GM21576 (cell line): ENCODE measurements around the gene PKD1.

ENCODE experiments used
- ATAC-seq: cut with Tn5 transposase; IDR thresholded peaks from one replicate; pipeline ENCODE4 v1.9.1; 2021; ENCODE audit warnings: mild to moderate bottlenecking, moderate library complexity; ENCODE audit not compliant: unreplicated experiment

Gene PKD1

DNA sequence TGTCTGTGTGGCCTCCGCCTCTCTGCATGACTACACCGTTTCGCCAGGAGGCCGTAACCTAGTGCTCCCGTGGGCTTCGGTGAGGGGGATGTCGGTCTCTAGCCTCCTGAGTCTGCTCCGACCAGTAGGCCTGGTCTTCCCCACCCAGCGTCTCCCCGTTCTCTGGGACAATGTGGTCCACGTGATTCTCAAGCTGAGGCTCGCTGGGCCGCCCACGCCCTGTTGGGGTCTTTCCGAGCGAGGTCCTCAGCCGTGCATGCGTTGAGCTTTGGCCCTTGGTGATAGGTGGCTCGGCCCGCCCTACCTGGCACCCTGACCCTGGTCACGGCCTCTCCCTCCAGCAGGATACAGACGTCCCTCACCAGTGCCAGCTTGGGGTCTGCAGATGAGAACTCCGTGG lies 57.0 kb downstream of the PKD1 start:
- no peak for ATAC-seq

DNA sequence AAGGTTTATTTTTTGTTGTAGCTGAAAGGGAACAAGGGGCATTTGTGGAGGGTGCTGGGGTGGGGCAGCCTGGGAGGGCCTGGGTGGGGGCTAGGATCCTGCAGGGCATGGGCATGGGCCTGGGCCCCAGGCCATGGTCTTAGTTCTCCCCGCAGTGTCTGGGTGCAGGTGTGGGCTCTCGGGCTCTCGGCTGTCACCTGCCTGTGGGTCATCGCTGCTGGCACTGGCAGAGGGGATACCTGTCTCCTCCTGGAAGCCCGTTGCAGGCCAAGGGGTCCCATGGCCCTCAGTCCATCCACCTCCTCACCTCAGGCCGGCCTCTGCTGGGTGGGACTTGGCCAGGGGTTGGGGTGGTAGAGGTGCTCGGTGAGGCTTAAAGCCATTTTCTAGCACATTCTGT lies 57.6 kb downstream of the PKD1 start:
- ATAC-seq: no peak

DNA sequence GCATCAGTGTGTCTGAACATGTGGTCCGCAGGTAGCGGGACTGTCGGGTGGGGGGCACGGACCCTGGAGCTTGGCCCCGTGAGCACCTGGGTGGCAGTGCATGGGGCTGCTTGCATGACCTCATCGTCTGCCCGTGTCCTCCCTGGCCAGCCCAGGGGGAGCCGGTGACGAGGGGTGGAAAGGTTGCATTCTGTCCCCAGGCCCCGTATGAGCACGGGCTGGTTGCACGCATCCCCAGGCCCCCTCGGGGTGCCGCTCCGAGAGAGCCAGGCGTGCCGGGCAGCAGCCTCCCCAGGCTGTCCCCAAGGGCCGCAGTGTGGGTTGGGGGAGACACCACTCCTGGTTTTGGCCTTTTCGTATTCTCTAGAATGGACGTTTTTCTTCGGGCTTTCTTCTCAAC lies 58.0 kb downstream of the PKD1 start:
- no peak for ATAC-seq

DNA sequence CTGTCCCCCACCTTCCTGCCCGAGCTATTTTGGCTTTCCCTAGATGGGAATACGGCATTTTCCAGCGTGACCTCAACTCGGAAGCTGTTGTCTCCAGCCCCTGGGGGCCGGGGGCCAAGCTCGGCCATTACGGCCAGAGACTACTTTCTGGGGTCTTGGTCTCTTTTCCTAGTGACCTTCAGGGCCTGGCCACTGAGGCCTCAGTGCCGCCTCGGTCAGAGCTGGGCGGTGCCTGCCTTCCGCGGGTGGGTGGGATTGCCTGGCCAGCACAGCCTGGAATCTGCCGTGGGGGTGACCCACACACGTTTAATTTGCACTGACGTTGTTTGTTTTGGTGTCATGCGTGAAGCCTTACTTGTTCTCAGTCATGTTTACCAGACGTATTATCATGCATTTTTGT lies 58.7 kb downstream of the PKD1 start:
- no peak for ATAC-seq

DNA sequence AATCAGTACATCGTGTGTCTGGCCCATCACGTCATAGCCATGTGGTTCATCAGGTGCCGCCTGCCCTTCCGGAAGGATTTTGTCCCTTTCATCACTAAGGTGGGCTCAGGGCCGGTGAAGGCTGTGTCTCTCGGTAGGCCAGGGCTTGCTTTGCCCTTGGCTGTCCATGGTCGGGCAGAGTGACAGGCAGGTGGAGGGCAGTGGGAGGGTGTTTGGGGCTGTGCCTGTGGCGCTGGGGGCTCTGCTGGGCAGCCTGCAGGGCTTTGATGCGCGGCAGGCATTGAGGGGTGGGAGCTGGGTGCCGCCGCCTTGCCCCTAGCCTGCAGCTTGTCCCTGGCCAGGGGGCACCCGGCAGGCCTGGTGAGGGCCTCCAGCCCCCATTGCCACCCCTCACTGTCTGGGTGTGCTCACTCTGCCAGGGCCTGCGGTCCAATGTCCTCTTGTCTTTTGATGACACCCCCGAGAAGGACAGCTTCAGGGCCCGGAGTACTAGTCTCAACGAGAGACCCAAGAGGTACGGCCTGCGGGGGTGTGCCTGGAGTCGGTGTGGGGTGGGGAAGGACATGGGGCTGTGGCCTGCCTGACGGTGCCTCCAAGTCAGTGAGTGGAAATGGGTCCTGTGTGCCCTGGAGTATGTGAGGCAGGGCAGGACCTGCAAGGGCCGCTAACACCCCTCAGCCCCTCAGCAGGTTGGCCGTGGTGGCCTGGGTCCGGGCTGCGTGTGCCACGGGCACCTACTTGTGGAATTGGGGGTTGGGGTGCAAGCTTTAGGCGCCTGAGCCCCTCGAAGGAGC lies 59.4 kb downstream of the PKD1 start:
- ATAC-seq: no peak

DNA sequence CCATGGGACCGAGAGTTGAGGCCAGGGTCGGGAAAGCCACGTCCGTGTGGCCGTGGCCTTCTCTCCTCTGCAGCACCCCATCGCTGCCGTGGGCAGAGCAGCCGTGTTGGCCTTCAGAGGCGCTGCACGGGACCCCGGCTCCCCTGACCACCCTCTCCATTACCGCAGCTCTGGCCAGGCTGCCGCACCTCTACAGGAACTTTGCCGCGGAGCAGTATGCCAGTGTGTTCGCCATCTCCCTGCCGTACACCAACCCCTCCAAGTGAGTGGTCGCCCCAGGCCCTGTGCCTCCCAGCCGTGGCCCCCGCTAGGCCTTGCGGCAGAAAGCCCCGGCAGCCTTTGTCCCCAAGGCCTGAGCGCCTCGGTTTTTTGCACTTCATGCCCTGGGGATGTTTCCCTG lies 60.1 kb downstream of the PKD1 start:
- ATAC-seq: no peak

DNA sequence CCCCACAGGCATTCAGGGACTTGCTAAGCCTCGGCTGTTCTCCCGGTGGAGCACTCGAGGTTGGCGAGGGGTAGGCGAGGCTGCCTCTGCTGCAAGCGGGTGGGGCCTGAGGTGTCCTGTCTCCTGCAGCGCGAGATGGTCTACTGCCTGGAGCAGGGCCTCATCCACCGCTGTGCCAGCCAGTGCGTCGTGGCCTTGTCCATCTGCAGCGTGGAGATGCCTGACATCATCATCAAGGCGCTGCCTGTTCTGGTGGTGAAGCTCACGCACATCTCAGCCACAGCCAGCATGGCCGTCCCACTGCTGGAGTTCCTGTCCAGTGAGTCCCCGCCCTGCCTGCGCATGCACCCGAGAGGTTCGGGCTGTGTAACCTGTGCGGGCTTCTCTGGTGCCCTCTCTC lies 61.6 kb downstream of the PKD1 start:
- no peak for ATAC-seq

DNA sequence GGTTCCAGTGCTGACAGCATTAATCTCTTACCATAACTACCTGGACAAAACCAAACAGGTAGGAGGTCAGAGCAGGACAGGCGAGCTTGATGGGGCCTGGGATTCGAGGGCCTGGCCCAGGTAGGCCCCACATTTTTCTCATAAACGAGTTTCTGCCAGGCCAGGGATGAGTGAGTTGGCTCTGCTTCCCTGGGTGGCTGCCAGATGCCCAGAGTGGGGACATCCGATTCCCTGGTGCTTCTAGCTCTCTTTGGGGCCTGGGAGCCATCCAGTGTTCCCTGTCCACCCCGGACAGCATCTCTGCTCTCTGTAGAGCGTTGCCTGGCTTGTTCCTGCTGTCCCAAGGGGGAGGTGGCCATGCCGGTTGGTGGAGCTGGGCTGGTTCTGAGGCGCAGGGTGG lies 62.8 kb downstream of the PKD1 start:
- ATAC-seq: no peak

DNA sequence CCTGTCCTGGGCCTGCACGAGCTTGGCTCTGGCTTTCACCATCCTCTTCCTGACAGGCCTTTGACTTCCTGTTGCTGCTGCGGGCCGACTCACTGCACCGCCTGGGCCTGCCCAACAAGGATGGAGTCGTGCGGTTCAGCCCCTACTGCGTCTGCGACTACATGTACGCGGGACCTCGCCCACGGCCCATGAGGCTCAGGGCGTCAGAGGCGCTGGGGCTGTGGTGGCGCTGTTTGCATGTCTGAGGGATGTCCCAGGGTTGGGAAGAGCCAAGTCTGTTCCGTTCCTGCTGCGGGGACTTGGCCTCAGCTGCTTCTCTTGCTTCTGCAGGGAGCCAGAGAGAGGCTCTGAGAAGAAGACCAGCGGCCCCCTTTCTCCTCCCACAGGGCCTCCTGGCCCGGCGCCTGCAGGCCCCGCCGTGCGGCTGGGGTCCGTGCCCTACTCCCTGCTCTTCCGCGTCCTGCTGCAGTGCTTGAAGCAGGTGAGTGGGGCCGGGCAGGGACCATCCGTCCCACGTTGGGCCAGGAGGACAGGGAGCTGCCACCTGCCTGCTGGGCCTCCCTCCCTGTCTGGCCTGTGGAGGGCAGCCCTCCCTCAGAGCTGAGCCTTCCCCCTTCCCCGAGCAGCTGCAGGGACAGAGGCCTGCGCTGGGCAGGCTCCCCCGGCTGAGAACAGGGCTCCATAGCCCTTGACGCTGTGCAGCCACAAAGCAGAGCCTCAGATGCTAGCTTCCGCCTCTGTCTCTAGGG lies 64.1 kb downstream of the PKD1 start:
- no peak for ATAC-seq

DNA sequence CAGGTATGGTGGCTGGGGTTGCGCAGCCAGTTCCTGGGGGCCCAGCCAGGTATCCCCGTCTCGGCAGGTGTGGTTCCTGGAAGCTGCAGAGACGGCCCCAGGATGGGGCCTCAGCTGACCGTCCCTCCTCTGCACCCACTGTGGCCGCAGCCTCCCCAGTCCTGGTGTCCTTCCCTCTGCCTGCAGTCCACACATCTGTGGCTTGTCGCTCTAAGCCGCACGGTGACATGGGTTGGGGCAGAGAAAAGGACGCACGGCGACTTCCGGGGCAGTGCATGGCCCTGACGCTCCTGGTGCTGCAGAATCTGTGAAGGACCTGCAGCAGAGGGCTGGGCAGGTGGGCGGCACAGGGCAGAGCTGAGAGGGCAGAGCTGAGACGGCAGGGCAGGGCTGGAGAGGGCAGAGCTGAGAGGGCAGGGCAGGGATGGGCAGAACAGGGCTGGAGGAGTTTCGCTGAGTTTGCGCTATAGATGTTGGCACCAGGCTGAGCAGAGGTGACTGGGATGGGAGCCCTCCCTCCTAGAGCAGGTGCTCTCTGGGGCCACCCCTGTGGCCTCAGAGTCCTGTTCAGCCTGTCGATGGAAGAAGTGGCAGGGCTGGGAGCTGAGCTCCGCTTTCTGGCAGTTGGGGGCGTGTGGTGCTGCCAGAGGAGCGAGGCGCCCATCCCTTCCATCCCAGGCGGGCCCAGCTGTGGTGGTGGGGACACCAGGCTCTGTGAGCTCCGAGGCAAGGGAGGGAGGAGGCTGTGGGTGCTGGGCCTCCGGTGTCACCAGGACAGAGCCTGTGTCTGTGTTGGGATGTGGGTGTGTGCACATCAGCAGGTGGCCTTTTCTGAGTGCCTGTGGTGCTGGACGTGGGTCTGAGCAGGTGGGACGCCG lies 64.9 kb downstream of the PKD1 start:
- no peak for ATAC-seq

DNA sequence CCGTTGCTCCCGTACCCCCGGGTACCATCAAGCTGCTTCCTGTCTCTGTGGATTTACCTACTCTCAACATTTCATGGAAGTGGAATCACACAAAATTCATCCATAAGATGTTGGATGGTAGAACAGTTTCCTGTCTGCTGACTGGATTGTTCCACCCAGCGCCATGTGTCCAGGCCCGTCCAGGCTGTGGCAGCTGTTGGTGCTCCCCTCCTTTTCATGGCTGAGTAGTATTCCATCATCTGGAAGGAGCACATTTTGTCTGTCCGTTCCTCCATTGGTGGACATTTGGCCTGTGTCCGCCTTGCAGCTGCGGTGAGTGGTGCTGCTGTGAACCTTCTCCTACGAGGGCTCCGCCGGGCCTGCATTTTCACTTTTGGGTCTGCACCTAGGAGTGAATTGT lies 69.6 kb downstream of the PKD1 start:
- ATAC-seq: no peak

DNA sequence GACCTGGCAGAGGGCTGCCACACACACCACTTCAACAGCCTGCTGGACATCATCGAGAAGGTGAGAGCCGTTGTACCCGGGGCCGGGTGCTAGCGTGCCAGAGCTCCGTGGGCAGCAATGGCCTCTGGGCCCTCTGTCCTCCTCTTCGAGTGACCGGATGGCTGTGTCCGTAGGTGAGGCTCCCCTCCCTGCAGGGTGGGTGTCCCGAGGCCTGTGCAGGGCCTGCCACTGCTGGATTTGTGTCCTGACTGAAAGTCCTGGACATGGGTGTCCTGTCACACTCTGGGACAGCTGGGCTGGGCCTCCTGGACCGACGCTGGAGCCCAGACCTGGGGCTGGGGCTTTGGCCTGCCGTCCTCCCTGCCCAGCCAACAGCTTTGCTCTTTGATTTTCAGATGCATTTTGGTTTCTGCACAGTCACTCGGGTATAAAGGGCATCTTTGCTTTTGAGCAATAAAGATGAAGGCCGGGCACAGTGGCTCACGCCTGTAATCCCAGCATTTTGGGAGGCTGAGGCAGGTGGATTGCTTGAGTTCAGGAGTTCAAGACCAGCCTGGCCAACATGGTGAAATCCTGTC lies 71.2 kb downstream of the PKD1 start:
- no peak for ATAC-seq

DNA sequence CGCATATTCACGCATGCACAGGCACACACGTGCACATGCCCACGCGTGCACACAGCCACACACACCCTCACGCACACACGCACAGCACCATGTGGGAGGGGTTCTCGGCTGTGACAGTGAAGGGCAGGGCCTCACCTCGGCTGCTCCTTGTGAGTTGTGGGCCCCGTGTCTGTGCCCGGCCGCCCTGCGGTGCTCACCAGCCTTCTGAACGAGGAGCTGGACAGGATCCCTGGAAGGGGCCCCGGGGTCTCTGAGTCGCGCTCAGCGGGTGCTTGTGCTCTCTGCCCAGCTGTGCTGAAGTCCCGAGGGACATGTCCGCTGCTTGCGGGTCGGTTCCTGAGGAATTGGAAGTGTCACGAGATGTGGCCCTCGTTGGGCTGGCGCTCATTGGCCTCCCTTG lies 71.8 kb downstream of the PKD1 start:
- ATAC-seq: no peak

DNA sequence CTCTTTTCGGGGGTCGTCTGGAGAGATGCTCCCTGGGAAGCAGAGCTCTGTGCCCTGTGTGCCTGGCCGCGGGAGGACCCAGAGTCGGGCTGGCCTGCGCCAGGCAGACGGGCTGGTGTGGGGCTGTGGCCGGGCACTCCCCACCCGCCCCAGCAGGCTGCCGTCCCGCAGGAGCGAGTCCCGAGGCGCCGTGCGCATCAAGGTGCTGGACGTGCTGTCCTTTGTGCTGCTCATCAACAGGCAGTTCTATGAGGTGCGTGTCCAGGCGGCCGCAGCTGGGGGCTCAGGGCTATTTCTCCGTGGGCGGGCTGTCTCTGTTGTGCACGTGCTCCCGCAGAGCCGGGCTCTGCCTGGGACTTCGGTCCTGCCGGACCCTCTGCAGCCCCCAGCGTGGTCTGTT lies 72.9 kb downstream of the PKD1 start:
- ATAC-seq: no peak

DNA sequence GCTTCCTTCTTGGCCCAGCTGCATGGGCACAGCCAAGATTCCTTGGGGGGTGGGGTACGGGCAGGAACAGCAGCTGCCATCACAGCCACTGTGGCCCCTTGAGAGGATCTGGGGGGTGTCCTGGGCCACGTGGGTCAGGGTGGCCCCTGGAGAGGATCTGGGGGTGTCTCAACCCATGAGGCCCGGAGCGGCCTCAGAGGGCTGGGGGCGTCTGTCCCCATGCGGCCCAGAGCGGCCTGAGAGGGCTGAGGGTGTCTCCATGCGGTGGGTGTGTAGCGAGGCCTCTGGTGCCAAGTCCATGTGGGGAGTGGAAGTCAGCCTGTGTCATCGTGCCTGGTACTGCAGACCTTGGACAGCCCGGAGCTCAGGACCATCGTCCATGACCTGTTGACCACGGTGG lies 74.2 kb downstream of the PKD1 start:
- no peak for ATAC-seq

DNA sequence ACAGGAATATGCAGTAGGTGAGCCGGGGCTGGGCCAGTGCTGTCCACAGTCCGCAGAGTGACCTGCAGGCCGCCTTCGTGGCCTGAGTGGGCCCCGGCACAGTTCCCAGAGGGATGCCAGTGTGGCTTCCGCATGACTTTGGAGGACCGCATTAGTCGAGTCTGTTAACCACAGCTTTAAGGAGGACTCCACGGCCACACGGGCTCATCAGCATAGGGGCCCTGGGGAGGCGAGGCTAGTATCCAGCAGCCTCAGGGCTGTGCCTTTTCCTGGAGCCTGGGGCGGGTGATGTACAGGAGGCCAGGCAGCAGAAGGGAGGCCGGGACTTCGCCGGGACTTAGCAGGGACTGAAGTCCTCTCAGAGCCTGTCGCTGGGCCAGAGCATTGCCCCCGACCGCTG lies 74.7 kb downstream of the PKD1 start:
- no peak for ATAC-seq

DNA sequence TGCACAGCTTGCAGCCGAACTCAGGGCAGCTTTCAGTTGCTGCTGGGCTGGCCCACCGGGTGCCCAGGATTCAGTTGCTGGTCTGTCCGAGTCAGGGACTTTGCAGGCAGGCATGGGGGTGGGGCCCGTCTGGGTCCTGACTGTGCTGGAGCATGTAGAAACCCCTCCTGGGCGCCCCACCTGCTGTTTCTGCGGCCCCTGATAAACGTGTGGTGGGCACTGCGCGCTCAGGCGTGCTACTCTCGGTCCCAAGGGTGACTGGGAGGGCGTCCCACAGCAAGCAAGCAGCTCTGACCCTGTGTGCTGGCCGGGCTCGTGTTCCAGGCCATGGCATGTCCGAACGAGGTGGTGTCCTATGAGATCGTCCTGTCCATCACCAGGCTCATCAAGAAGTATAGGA lies 75.4 kb downstream of the PKD1 start:
- no peak for ATAC-seq

DNA sequence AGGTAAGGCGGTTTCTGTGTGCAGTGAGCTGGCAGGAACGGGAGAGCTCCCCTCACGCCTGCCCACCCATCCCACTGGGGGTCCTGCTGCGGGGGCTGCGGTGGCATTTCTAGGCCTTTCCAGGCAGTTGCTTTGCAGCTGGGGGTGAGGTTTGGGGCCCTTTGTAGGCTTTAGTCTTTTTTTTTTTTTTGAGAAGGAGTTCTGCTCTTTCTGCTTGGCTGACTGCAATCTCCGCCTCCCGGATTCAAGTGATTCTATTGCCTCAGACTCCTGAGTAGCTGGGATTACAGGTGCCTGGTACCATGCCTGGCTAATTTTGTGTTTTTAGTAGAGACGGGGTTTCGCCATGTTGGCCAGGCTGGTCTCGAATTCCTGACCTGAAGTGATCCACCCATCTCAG lies 76.8 kb downstream of the PKD1 start:
- ATAC-seq: no peak

DNA sequence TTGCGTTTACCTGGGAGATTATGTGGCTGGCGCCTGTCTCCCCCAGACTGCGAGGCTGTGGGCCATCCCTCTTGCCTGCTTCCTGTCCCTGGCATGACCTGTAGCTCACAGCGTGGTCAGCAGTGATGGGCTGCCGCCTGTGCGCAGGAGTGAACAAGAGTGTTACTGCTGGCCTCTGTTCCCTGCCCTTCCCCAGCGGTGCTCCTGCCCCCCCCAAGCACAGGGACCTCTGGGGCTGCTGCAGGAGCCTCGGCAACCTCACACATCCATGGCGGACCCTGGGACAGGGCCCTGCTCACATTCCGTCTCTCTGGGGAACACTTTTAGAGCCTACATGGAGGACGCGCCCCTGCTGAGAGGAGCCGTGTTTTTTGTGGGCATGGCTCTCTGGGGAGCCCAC lies 77.3 kb downstream of the PKD1 start:
- no peak for ATAC-seq

DNA sequence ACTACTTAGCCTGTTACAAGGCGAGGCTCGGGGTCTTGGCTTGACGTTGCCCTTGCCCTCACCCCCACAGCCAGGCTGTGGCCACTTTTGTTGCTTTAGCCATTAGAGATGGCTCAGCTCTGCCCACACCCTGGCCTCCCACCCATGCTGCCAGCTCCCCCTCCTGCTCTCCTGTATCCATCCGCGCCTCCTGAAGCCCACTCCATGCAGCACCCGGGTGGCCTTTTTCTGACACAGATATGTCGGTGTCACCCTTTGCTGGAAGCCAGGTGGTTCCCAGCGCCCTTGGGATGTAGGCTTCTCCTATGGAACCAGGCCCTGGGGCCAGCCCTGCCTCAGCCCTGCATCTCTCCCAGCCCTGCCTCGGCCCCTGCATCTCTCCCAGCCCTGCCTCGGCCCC lies 78.3 kb downstream of the PKD1 start:
- ATAC-seq: no peak

DNA sequence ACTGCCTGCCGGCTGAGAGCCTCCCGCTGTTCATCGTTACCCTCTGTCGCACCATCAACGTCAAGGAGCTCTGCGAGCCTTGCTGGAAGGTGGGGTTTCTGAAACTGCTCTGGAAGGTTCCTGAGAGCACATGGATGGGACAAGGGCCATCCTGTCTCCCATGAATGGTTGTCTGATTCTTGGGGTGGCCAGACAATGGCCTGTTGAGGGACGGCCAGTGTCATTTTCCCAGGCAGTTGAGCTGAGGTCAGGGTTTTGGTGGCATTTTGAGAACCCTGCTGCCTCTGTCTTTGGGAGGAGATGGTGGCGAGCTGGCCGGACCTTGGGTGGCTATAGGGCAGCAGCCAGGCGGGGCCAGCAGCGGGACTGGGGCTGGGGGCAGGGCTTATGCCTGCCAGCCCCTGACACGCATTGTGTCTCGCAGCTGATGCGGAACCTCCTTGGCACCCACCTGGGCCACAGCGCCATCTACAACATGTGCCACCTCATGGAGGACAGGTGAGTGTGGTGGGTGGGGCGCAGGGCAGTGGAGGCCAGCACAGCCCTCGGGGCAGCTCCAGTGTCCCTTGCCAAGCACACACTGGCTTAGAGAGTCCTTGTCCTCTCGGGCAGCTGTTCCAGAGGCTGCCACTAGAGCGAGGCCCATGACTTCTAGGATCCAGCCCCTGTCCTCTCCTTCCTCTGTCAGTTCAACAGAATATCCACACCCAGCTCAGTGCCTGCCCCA lies 78.9 kb downstream of the PKD1 start:
- no peak for ATAC-seq
